ENCODE results near the gene ZNF280D. TPM values are rescaled to one million over a fixed set of nuclear protein-coding genes. Genes with fewer than 3 reads are reported as not detected.

Gene ZNF280D
- polyA plus RNA-seq, 1 donor from 2014 or later: 35.4 TPM

- Histone ChIP-seq H2AFZ (ENCODE audit: low read depth, low read length) (no peak overlapping the region), H3K27ac (ENCODE audit: low read length) (no peak overlapping the region), H3K9ac (ENCODE audit: low read length) (no peak overlapping the region), H3K4me2 (ENCODE audit: low read length) (no peak overlapping the region), H4K20me1 (ENCODE audit: insufficient read depth) (no peaks in the 10 kb centered on the region), H3K36me3 (ENCODE audit: insufficient read depth, low read length) (no peaks in the 10 kb centered on the region), H3K79me2 (replicated peaks; ENCODE audit: insufficient read depth, low read length) (no peaks in the 10 kb centered on the region), H3F3A (ENCODE audit: insufficient read depth, low read length, poor library complexity, severe bottlenecking) (no peaks in the 10 kb centered on the region), H3K27me3 (ENCODE audit: insufficient read depth, low read depth, low read length) (no peaks in the 10 kb centered on the region), H3K4me3 (ENCODE audit: low read length) (no peak overlapping the region), H3K9me2 (ENCODE audit: insufficient read depth, low read length) (no peaks in the 10 kb centered on the region), H3K9me3 (ENCODE audit: low read length) (no peaks in the 10 kb centered on the region)
- TF ChIP-seq REST (IDR thresholded peaks at IDR 0.05; ENCODE audit: borderline replicate concordance): no peak
- no peak for TF ChIP-seq CTCF (IDR thresholded peaks at IDR 0.05; ENCODE audit: poor library complexity, severe bottlenecking)
- no peak for TF ChIP-seq EZH2 (IDR thresholded peaks at IDR 0.05; ENCODE audit: borderline replicate concordance, insufficient read depth, low read length, poor library complexity, severe bottlenecking)
- no peak for TF ChIP-seq MXI1 (conservative IDR thresholded peaks at IDR 0.05; ENCODE audit: poor library complexity, severe bottlenecking)
- TF ChIP-seq TAF1 (IDR thresholded peaks at IDR 0.05; ENCODE audit: low read depth): no peak
- TF ChIP-seq RAD21 (conservative IDR thresholded peaks at IDR 0.05): no peak
- TF ChIP-seq EP300 (conservative IDR thresholded peaks at IDR 0.05; ENCODE audit: poor library complexity, severe bottlenecking): no peak
- TF ChIP-seq SMC3 (conservative IDR thresholded peaks at IDR 0.05; ENCODE audit: poor library complexity): no peak
- TF ChIP-seq POLR2AphosphoS5 (IDR thresholded peaks at IDR 0.05): no peak
Measured at GRCh38 chr15:56672721-56673120, 60.6 kb downstream of the ZNF280D start.

- no peaks in the 10 kb centered on the region for H3K9me3 ChIP-seq (ENCODE audit: low read length)
- no peaks in the 10 kb centered on the region for H3K9me2 ChIP-seq (ENCODE audit: insufficient read depth, low read length)
- no peak overlapping the region for H3K9ac ChIP-seq (ENCODE audit: low read length)
- H3K27ac ChIP-seq (ENCODE audit: low read length): no peak overlapping the region
- H2AFZ ChIP-seq (ENCODE audit: low read depth, low read length): no peak overlapping the region
- H3K4me2 ChIP-seq (ENCODE audit: low read length): no peak overlapping the region
- no peaks in the 10 kb centered on the region for H3K36me3 ChIP-seq (ENCODE audit: insufficient read depth, low read length)
- no peak for TF ChIP-seq TAF1 (IDR thresholded peaks at IDR 0.05; ENCODE audit: low read depth)
- TF ChIP-seq RAD21 (conservative IDR thresholded peaks at IDR 0.05): no peak
- TF ChIP-seq CTCF (IDR thresholded peaks at IDR 0.05; ENCODE audit: poor library complexity, severe bottlenecking): no peak
- TF ChIP-seq SMC3 (conservative IDR thresholded peaks at IDR 0.05; ENCODE audit: poor library complexity): no peak
- no peak for TF ChIP-seq EZH2 (IDR thresholded peaks at IDR 0.05; ENCODE audit: borderline replicate concordance, insufficient read depth, low read length, poor library complexity, severe bottlenecking)
- TF ChIP-seq EP300 (conservative IDR thresholded peaks at IDR 0.05; ENCODE audit: poor library complexity, severe bottlenecking): no peak
- TF ChIP-seq MXI1 (conservative IDR thresholded peaks at IDR 0.05; ENCODE audit: poor library complexity, severe bottlenecking): no peak
- TF ChIP-seq REST (IDR thresholded peaks at IDR 0.05; ENCODE audit: borderline replicate concordance): no peak
- no peak for TF ChIP-seq POLR2AphosphoS5 (IDR thresholded peaks at IDR 0.05)
- no peaks in the 10 kb centered on the region for H3K79me2 ChIP-seq (replicated peaks; ENCODE audit: insufficient read depth, low read length)
- no peaks in the 10 kb centered on the region for H4K20me1 ChIP-seq (ENCODE audit: insufficient read depth)
- no peak overlapping the region for H3K4me3 ChIP-seq (ENCODE audit: low read length)
- H3K27me3 ChIP-seq (ENCODE audit: insufficient read depth, low read depth, low read length): no peaks in the 10 kb centered on the region
- no peaks in the 10 kb centered on the region for H3F3A ChIP-seq (ENCODE audit: insufficient read depth, low read length, poor library complexity, severe bottlenecking)
Measured at GRCh38 chr15:56667517-56667916, 65.8 kb downstream of the ZNF280D start.
